H1 (cell line): ENCODE results near the gene TNP1. TPM values are rescaled to one million over a fixed set of nuclear protein-coding genes. Genes with fewer than 3 reads are reported as not detected.

ENCODE experiments used
- CTCF ChIA-PET: fragments of 300-600 bp; sonication (Branson Sonifier 250); formaldehyde crosslinking; loops from one replicate; lab custom pipeline; 2021; ENCODE audit not compliant: partially characterized antibody; lab: Charles Lee
- POLR2A ChIA-PET: fragments of 300-600 bp; sonication (Branson Sonifier 250); formaldehyde crosslinking; loops from one replicate; lab custom pipeline; 2021; ENCODE audit warnings: inconsistent platforms; ENCODE audit not compliant: partially characterized antibody; lab: Charles Lee
- DNase-seq, 2 experiments: peaks; one replicate each; pipeline versions ENCODE4 v3.0.0 to v3.0.0-alpha.2; 2010 to 2022; ENCODE audit warnings: low spot score in 2 of 2, low read depth in 1 of 2, mixed read lengths in 1 of 2
- FAIRE-seq: peaks from 2 replicates; lab custom pipeline; 2011; peaks lifted over from hg19 to GRCh38; lab: Jason Lieb, UNC
- H2AFZ ChIP-seq: 2 replicates; pipeline ENCODE4 v1.8.1; 2012; ENCODE audit warnings: low read length, inconsistent platforms
- H2AK5ac ChIP-seq: 2 replicates; pipeline ENCODE4 v1.6.1; 2013; ENCODE audit warnings: low read depth, low read length
- H2BK120ac ChIP-seq: replicated peaks from 2 replicates; pipeline ENCODE3; 2013; ENCODE audit warnings: low read depth, low read length, inconsistent platforms
- H2BK12ac ChIP-seq: 2 replicates; pipeline ENCODE4 v1.6.1; 2013; ENCODE audit warnings: low read depth, low read length
- H2BK15ac ChIP-seq: 2 replicates; pipeline ENCODE4 v1.6.1; 2013; ENCODE audit warnings: low read length
- H2BK20ac ChIP-seq: 2 replicates; pipeline ENCODE4 v1.6.1; 2013; ENCODE audit warnings: low read length
- H2BK5ac ChIP-seq: 2 replicates; pipeline ENCODE4 v1.6.1; 2013; ENCODE audit warnings: low read depth, low read length
- H3K14ac ChIP-seq: 2 replicates; pipeline ENCODE4 v1.6.1; 2013; ENCODE audit warnings: inconsistent platforms; ENCODE audit not compliant: insufficient read length
- H3K18ac ChIP-seq: 2 replicates; pipeline ENCODE4 v1.6.1; 2013; ENCODE audit warnings: low read length; ENCODE audit errors: extremely low read depth
- H3K23ac ChIP-seq: 2 replicates; pipeline ENCODE4 v1.6.1; 2013; ENCODE audit warnings: inconsistent platforms; ENCODE audit not compliant: insufficient read length
- H3K23me2 ChIP-seq: 2 replicates; pipeline ENCODE4 v1.6.1; 2013; ENCODE audit warnings: low read depth, low read length
- H3K27ac ChIP-seq: 2 replicates; pipeline ENCODE4 v1.6.1; 2011; ENCODE audit warnings: low read depth, low read length, inconsistent platforms
- H3K27me3 ChIP-seq, 4 experiments: replicated peaks in 1 of 4; 1 replicate in 1 of 4; 2 replicates in 3 of 4; pipeline versions ENCODE4 v1.6.1 to v1.8.1; 2011 to 2013; ENCODE audit warnings: low read length in 3 of 4, mild to moderate bottlenecking in 3 of 4, inconsistent platforms in 2 of 4, mixed read lengths in 2 of 4, moderate library complexity in 1 of 4; ENCODE audit not compliant: control insufficient read depth in 3 of 4, insufficient read depth in 3 of 4; ENCODE audit errors: extremely low read depth in 1 of 4
- H3K36me3 ChIP-seq, 4 experiments: 2 replicates each; pipeline versions ENCODE4 v1.6.1 to v1.8.1; 2011 to 2013; ENCODE audit warnings: mild to moderate bottlenecking in 4 of 4, low read length in 3 of 4, moderate library complexity in 2 of 4, control low read depth in 1 of 4, inconsistent platforms in 1 of 4; ENCODE audit not compliant: insufficient read depth in 4 of 4, control insufficient read depth in 2 of 4
- H3K4ac ChIP-seq: replicated peaks from 2 replicates; pipeline ENCODE3; 2013; ENCODE audit warnings: low read length, low read depth, mixed read lengths, inconsistent platforms; ENCODE audit not compliant: insufficient read length
- H3K4me1 ChIP-seq, 4 experiments: replicated peaks in 1 of 4; 1 replicate in 1 of 4; 2 replicates in 3 of 4; pipeline versions ENCODE4 v1.6.1 to v1.8.1; 2011 to 2013; ENCODE audit warnings: low read length in 3 of 4, inconsistent platforms in 2 of 4, mixed read lengths in 1 of 4; ENCODE audit not compliant: insufficient read depth in 4 of 4, control insufficient read depth in 3 of 4
- H3K4me2 ChIP-seq, 2 experiments: 2 replicates each; pipeline versions ENCODE4 v1.6.1 to v1.8.1; 2011 to 2013; ENCODE audit warnings: low read depth in 2 of 2, low read length in 2 of 2, control low read depth in 1 of 2, inconsistent platforms in 1 of 2, mild to moderate bottlenecking in 1 of 2; ENCODE audit not compliant: insufficient read depth in 1 of 2
- H3K4me3 ChIP-seq, 4 experiments: fragments of 200-600, 300-600 bp in 1 of 4; sonication (generic), shearing (Covaris generic), sonication (Bioruptor Twin) in 1 of 4; 2 replicates each; pipeline versions ENCODE4 v1.5.1 to v1.8.1; 2011 to 2016; ENCODE audit warnings: low read length in 4 of 4, low read depth in 3 of 4, control low read depth in 2 of 4, inconsistent platforms in 2 of 4, mild to moderate bottlenecking in 2 of 4, mixed read lengths in 1 of 4, moderate library complexity in 1 of 4; ENCODE audit not compliant: insufficient read depth in 2 of 4; ENCODE audit errors: extremely low read depth in 1 of 4
- H3K56ac ChIP-seq: replicated peaks from 2 replicates; pipeline ENCODE3; 2013; ENCODE audit warnings: low read depth, mild to moderate bottlenecking, mixed read lengths, low read length, inconsistent platforms; ENCODE audit not compliant: insufficient read length
- H3K79me1 ChIP-seq: 2 replicates; pipeline ENCODE4 v1.6.1; 2013; ENCODE audit warnings: low read depth, low read length, control low read depth
- H3K79me2 ChIP-seq, 2 experiments: 2 replicates each; pipeline versions ENCODE4 v1.6.1 to v1.8.1; 2012 to 2013; ENCODE audit warnings: low read length in 2 of 2, mild to moderate bottlenecking in 2 of 2, inconsistent platforms in 1 of 2; ENCODE audit not compliant: insufficient read depth in 2 of 2, control insufficient read depth in 1 of 2
- H3K9ac ChIP-seq, 4 experiments: replicated peaks in 1 of 4; 1 replicate in 1 of 4; 2 replicates in 3 of 4; pipeline versions ENCODE4 v1.6.1 to v1.8.1; 2011 to 2013; ENCODE audit warnings: low read depth in 3 of 4, low read length in 3 of 4, control low read depth in 2 of 4, mild to moderate bottlenecking in 2 of 4, moderate library complexity in 2 of 4, inconsistent platforms in 1 of 4; ENCODE audit errors: extremely low read depth in 1 of 4
- H3K9me3 ChIP-seq, 2 experiments: 2 replicates each; pipeline versions ENCODE4 v1.6.1 to v1.8.1; 2012 to 2013; ENCODE audit warnings: mild to moderate bottlenecking in 2 of 2, moderate library complexity in 2 of 2, control low read depth in 1 of 2, inconsistent platforms in 1 of 2, low read depth in 1 of 2, low read length in 1 of 2, mixed read lengths in 1 of 2; ENCODE audit not compliant: insufficient read depth in 2 of 2
- H4K20me1 ChIP-seq, 2 experiments: replicated peaks in 1 of 2; 2 replicates each; pipeline versions ENCODE3 to v1.8.1; 2011 to 2013; ENCODE audit warnings: inconsistent platforms in 2 of 2, low read length in 2 of 2, mild to moderate bottlenecking in 1 of 2; ENCODE audit not compliant: insufficient read depth in 2 of 2, control insufficient read depth in 1 of 2
- H4K5ac ChIP-seq: 2 replicates; pipeline ENCODE4 v1.6.1; 2013; ENCODE audit warnings: low read length, low read depth, mixed read lengths, inconsistent platforms; ENCODE audit not compliant: insufficient read length
- H4K8ac ChIP-seq: 2 replicates; pipeline ENCODE4 v1.8.0; 2013; ENCODE audit warnings: mild to moderate bottlenecking, moderate library complexity, low read length, inconsistent platforms; ENCODE audit not compliant: insufficient read depth; ENCODE audit errors: extremely low read depth
- H4K91ac ChIP-seq: replicated peaks from 2 replicates; pipeline ENCODE3; 2013; ENCODE audit warnings: low read length, mixed read lengths, inconsistent platforms; ENCODE audit not compliant: insufficient read length
- KDM5A ChIP-seq: fragments of 200-600 bp; IDR thresholded peaks from 2 replicates; pipeline ENCODE4 v1.7.1; 2012; ENCODE audit warnings: mild to moderate bottlenecking, low read length, inconsistent platforms, mixed read lengths
- WGBS, 2 experiments: shearing (Covaris generic) in 1 of 2; methylation state at CpG; one replicate each; pipeline versions ENCODE4 v1.1.6 to v1.1.7; 2013 to 2015; ENCODE audit warnings: low lambda C conversion rate in 2 of 2, mixed read lengths in 2 of 2, inconsistent platforms in 1 of 2, low coverage in 1 of 2, missing lambda C conversion rate in 1 of 2; ENCODE audit not compliant: insufficient replicate concordance in 2 of 2, insufficient coverage in 1 of 2, insufficient read length in 1 of 2; ENCODE audit errors: extremely low coverage in 1 of 2, missing lambda C conversion rate in 1 of 2; 5-methylcytosine and 5-hydroxymethylcytosine counted together
- polyA plus RNA-seq, 7 experiments: library from polyadenylated mRNA; depleted of rRNA in 3 of 7; stranded (reverse) in 5 of 7; unstranded in 2 of 7; fragments of >200 nt in 5 of 7; fragments of 200-250 nt in 2 of 7; gene quantifications; 1 replicate in 5 of 7; 2 replicates in 1 of 7; 4 replicates in 1 of 7; pipeline versions ENCODE4 v1.2.1 to v1.2.3, GENCODE V29; 2011 to 2013; ENCODE audit warnings: missing spikeins in 2 of 7, mixed read lengths in 2 of 7
- total RNA-seq: library from RNA; stranded (reverse); fragmentation: NEBNext Ultra II Directional; extraction: Animal tissue kit (Norgen Biotek cat#: 25700); gene quantifications from 2 replicates; pipeline ENCODE4 v1.2.1, GENCODE V29; 2021

TNP1 gene
- total and polyA plus RNA-seq, 2 of the 8 experiments (the other 6 are each of a cell fraction or from before 2014, with no cell fraction given), result not detected

DNA sequence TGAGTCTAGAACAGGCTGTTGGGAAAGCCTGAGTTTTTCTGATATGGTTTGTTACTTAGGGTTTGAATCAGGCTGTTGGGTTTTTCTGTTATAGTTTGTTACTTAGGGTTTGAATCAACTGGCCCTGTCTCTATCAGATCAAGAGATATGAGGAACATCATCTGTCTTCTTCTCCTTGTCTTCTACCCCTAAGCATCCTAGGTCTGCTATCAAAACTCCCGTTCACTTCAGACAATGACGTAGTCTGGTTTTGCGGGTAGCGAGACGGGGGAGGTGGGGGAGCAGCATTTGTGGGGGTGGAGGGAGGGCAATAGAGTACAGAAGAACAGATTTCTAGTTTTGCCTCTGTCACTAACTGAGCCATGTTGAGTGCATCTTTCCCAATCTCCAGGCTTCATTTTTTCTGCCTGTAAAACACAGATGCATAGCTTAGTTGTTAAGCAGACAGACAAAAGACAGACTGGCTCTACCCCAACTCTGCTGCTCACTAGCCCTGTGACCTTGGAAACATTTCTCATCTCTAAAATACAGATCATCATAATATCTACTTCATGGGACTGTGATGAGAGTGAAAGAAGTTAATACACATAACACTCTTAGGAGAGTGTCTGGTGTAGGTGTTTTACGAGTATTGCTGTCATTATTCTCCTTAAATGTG, 9.1 kb downstream of the TNP1 start:
- WGBS, 2 experiments, result 86% methylated on average over 6 of the region's 6 CpGs; no CpG with 5 or more reads in 1 of the 2 experiments
- no peak for TF ChIP-seq KDM5A

More for the DNA sequence above, 9.1 kb downstream of the TNP1 start:
- H4K20me1 ChIP-seq, result no peaks in the 10 kb centered on the region
- H3K79me2 ChIP-seq, result no peaks in the 10 kb centered on the region
- H3K36me3 ChIP-seq, result no peaks in the 10 kb centered on the region
- no peaks in the 10 kb centered on the region for H3K27me3 ChIP-seq
- no peak overlapping the region for H3K14ac ChIP-seq
- H3K4me3 ChIP-seq, result no peak overlapping the region
- DNase-seq (no peak), FAIRE-seq (no peak)
- no peak overlapping the region for H3K18ac ChIP-seq
- no peaks in the 10 kb centered on the region for H3K9me3 ChIP-seq
- no peak overlapping the region for H3K23ac ChIP-seq
- H3K27ac ChIP-seq, result no peak overlapping the region
- H4K5ac ChIP-seq, result no peak overlapping the region
- CTCF ChIA-PET, result interaction anchor here (1.0 to 2.2 kb wide), 2 partner anchors 9 to 156 kb away, joined by 3 to 6 read pairs; partner anchors contain the start of gene IGFBP5
- H3K9ac ChIP-seq, result no peak overlapping the region
- H2AFZ ChIP-seq, result no peak overlapping the region
- H4K8ac ChIP-seq, result no peak overlapping the region
- H2BK15ac ChIP-seq, result no peak overlapping the region
- no peak overlapping the region for H3K56ac ChIP-seq
- no peak overlapping the region for H3K4ac ChIP-seq
- H3K23me2 ChIP-seq, result no peaks in the 10 kb centered on the region
- no peak overlapping the region for H2BK12ac ChIP-seq
- H4K91ac ChIP-seq, result no peak overlapping the region
- peaks cover 0 to 2% (median 0%) of the 10 kb centered on the region in 4 experiments; a peak in 1 of 7 replicates for H3K4me1 ChIP-seq
- no peak overlapping the region for H2BK120ac ChIP-seq
- POLR2A ChIA-PET, result no interaction called here
- H2BK20ac ChIP-seq, result no peak overlapping the region
- H2BK5ac ChIP-seq, result no peak overlapping the region
- H3K79me1 ChIP-seq, result no peaks in the 10 kb centered on the region
- no peak overlapping the region for H2AK5ac ChIP-seq
- H3K4me2 ChIP-seq, result no peak overlapping the region
